ENCODE results near the gene SEMA5A.

- TF ChIP-seq, protein P1, sequence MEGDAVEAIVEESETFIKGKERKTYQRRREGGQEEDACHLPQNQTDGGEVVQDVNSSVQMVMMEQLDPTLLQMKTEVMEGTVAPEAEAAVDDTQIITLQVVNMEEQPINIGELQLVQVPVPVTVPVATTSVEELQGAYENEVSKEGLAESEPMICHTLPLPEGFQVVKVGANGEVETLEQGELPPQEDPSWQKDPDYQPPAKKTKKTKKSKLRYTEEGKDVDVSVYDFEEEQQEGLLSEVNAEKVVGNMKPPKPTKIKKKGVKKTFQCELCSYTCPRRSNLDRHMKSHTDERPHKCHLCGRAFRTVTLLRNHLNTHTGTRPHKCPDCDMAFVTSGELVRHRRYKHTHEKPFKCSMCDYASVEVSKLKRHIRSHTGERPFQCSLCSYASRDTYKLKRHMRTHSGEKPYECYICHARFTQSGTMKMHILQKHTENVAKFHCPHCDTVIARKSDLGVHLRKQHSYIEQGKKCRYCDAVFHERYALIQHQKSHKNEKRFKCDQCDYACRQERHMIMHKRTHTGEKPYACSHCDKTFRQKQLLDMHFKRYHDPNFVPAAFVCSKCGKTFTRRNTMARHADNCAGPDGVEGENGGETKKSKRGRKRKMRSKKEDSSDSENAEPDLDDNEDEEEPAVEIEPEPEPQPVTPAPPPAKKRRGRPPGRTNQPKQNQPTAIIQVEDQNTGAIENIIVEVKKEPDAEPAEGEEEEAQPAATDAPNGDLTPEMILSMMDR (IDR thresholded peaks at IDR 0.05) = no peak
- TF ChIP-seq POLR2A (IDR thresholded peaks at IDR 0.05) = no peak
Measured at GRCh38 chr5:9425710-9426109, 120.2 kb downstream of the SEMA5A start.
